SK-N-MC (cell line): ENCODE results near the gene GNPTAB.
A peak's percentile ranks its signal among the peaks of the same experiment; 100 is the strongest.

ENCODE experiments used
- DNase-seq: peaks from one replicate; pipeline ENCODE4 v3.0.0-alpha.2; 2011; ENCODE audit warnings: low read depth, low spot score
- H3K27ac ChIP-seq: fragments of 200-600 bp; sonication (generic); 2 replicates; pipeline ENCODE4 v1.5.1; 2016; ENCODE audit warnings: mixed run types
- H3K36me3 ChIP-seq: fragments of 200-600 bp; sonication (generic); 2 replicates; pipeline ENCODE4 v1.6.1; 2017; ENCODE audit warnings: antibody characterized with exemption, low read length, mixed read lengths; ENCODE audit not compliant: insufficient read depth
- H3K4me3 ChIP-seq: fragments of 200-600 bp; sonication (generic); 2 replicates; pipeline ENCODE4 v1.5.1; 2016
- H3K9ac ChIP-seq: fragments of 200-600 bp; sonication (generic); 2 replicates; pipeline ENCODE4 v1.8.0; 2017; ENCODE audit warnings: mixed run types, mixed read lengths; ENCODE audit not compliant: insufficient read length
- H3K9me3 ChIP-seq: fragments of 200-600 bp; sonication (generic); 2 replicates; pipeline ENCODE4 v1.6.1; 2017; ENCODE audit warnings: low read depth, mild to moderate bottlenecking, antibody characterized with exemption, low read length, moderate library complexity, mixed read lengths
- EZH2 ChIP-seq: fragments of 200-600 bp; sonication (generic); IDR thresholded peaks from one replicate; pipeline ENCODE4 v1.6.1; 2017; ENCODE audit warnings: antibody characterized with exemption
- FOXP2 ChIP-seq: optimal IDR thresholded peaks from 2 replicates; pipeline ENCODE3; 2011; ENCODE audit warnings: mild to moderate bottlenecking, moderate library complexity; ENCODE audit not compliant: insufficient read depth; ENCODE audit errors: extremely low read length, control extremely low read depth
- POLR2AphosphoS5 ChIP-seq: IDR thresholded peaks from 2 replicates; pipeline ENCODE4 v1.6.1; 2012; ENCODE audit warnings: mild to moderate bottlenecking, low read depth, low read length, borderline replicate concordance

Gene GNPTAB

GRCh38 chr12:101855364-101855884 lies 24.7 kb upstream of the GNPTAB start:
- H3K27ac ChIP-seq, result peak overlapping the region; percentile 75
- no peak for DNase-seq
- H3K36me3 ChIP-seq, result no peaks in the 10 kb centered on the region
- H3K9ac ChIP-seq, result no peak overlapping the region
- no peak for TF ChIP-seq EZH2
- H3K4me3 ChIP-seq, result peak overlapping the region; percentile 44
- no peaks in the 10 kb centered on the region for H3K9me3 ChIP-seq

- Histone ChIP-seq H3K27ac (peak overlapping the region; percentile 75; the same call in 1 of the 2 replicates), H3K9me3 (no peaks in the 10 kb centered on the region), H3K4me3 (peak overlapping the region; percentile 44), H3K9ac (no peak overlapping the region), H3K36me3 (no peaks in the 10 kb centered on the region)
- TF ChIP-seq POLR2AphosphoS5 (no peak), FOXP2 (no peak), EZH2 (no peak)
- DNase-seq, result no peak
Measured at GRCh38 chr12:101854747-101855146, 24.0 kb upstream of the GNPTAB start.

GRCh38 chr12:101852998-101853397 lies 22.2 kb upstream of the GNPTAB start:
- Histone ChIP-seq H3K27ac (no peak overlapping the region), H3K9me3 (no peaks in the 10 kb centered on the region), H3K4me3 (no peak overlapping the region), H3K9ac (no peak overlapping the region), H3K36me3 (no peaks in the 10 kb centered on the region)
- TF ChIP-seq FOXP2, result no peak
- TF ChIP-seq POLR2AphosphoS5, result no peak
- TF ChIP-seq EZH2, result no peak
- DNase-seq, result no peak

- Histone ChIP-seq H3K36me3 (no peaks in the 10 kb centered on the region), H3K9me3 (no peaks in the 10 kb centered on the region), H3K4me3 (no peak overlapping the region), H3K9ac (no peak overlapping the region), H3K27ac (no peak overlapping the region)
- no peak for DNase-seq
- TF ChIP-seq POLR2AphosphoS5, result no peak
- no peak for TF ChIP-seq EZH2
- no peak for TF ChIP-seq FOXP2
Measured at GRCh38 chr12:101850199-101850598, 19.4 kb upstream of the GNPTAB start.

- TF ChIP-seq EZH2 (no peak), FOXP2 (no peak), POLR2AphosphoS5 (no peak)
- no peak overlapping the region for H3K27ac ChIP-seq
- H3K4me3 ChIP-seq, result no peak overlapping the region
- H3K9ac ChIP-seq, result no peak overlapping the region
- no peaks in the 10 kb centered on the region for H3K9me3 ChIP-seq
- no peak for DNase-seq
- no peaks in the 10 kb centered on the region for H3K36me3 ChIP-seq
Measured at GRCh38 chr12:101847325-101847724, 16.6 kb upstream of the GNPTAB start.

GRCh38 chr12:101845137-101845711 lies 14.5 kb upstream of the GNPTAB start:
- Histone ChIP-seq H3K36me3 (no peaks in the 10 kb centered on the region), H3K9ac (no peak overlapping the region), H3K9me3 (no peaks in the 10 kb centered on the region), H3K4me3 (no peak overlapping the region), H3K27ac (no peak overlapping the region)
- no peak for TF ChIP-seq POLR2AphosphoS5
- TF ChIP-seq EZH2, result no peak
- TF ChIP-seq FOXP2, result no peak
- DNase-seq, result no peak

DNA sequence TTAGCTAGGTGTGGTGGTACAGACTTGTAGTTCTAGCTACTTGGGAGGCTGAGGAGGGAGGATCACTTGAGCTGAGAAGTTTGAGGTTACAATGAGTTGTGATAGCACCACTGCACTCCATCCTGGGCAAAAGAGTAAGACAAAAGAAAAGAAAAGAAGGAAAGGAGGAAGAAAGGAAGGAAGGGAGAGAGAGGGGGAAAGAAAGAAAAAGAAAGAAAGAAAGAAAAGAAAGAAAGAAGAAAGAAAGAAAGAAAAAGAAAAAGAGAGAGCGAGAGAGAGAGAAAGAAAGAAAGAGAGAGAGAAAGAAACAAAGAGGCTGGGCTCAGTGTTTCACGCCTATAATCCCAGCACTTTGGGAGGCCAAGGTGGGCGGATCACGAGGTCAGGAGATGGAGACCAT lies 10.3 kb upstream of the GNPTAB start:
- H3K4me3 ChIP-seq, result no peak overlapping the region
- H3K9ac ChIP-seq, result no peak overlapping the region
- no peaks in the 10 kb centered on the region for H3K9me3 ChIP-seq
- no peak overlapping the region for H3K27ac ChIP-seq
- DNase-seq, result no peak
- H3K36me3 ChIP-seq, result no peaks in the 10 kb centered on the region
- TF ChIP-seq FOXP2, result no peak
- TF ChIP-seq EZH2, result no peak
- no peak for TF ChIP-seq POLR2AphosphoS5

- no peak for DNase-seq
- Histone ChIP-seq H3K36me3 (no peaks in the 10 kb centered on the region), H3K4me3 (no peak overlapping the region), H3K27ac (no peak overlapping the region), H3K9me3 (no peaks in the 10 kb centered on the region), H3K9ac (no peak overlapping the region)
- TF ChIP-seq EZH2 (no peak), FOXP2 (no peak), POLR2AphosphoS5 (no peak)
Measured at GRCh38 chr12:101839324-101840283, 8.8 kb upstream of the GNPTAB start.
